ENCODE data around the gene OR4D9. TPM values are rescaled to one million over a fixed set of nuclear protein-coding genes. Genes with fewer than 3 reads are reported as not detected.

Gene OR4D9
- total RNA-seq, 1 donor = not detected

DNA sequence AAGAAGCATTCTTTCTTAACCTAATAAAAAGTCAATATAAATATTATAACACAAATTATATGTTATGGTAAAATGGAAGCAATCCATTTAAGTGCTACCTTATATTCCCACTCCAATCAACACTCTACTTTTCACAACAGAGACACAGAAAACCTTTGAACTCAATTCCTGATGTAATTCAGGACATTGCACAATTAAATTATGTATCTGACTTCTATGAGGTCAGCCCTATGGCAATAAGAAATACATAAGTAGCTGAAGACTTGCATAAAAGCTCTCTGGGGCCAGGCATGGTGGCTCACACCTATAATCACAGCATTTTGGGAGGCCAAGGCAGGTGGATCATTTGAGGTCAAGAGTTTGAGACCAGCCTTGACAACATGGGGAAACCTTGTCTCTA is 31.4 kb upstream of the OR4D9 start:
- no peaks in the 10 kb centered on the region for H4K20me1 ChIP-seq (ENCODE audit: insufficient read depth, low read length)
- no peak overlapping the region for H3K4me3 ChIP-seq (ENCODE audit: insufficient read depth, low read length)

GRCh38 chr11:59480359-59480758 is 31.0 kb upstream of the OR4D9 start:
- H3K27me3 ChIP-seq (ENCODE audit: insufficient read depth, low read length) = no peaks in the 10 kb centered on the region
- H3K27ac ChIP-seq (ENCODE audit: low read depth, low read length) = no peak overlapping the region
- no peaks in the 10 kb centered on the region for H3K36me3 ChIP-seq (ENCODE audit: insufficient read depth, low read length)
- H2AFZ ChIP-seq (ENCODE audit: low read length) = no peak overlapping the region
- DNase-seq (ENCODE audit: insufficient read length, low spot score, missing footprints) = no peak
- no peak for TF ChIP-seq CTCF (IDR thresholded peaks at IDR 0.05; ENCODE audit: extremely low read depth, low read depth, low read length)
- no peak overlapping the region for H3K4me2 ChIP-seq (ENCODE audit: insufficient read depth, low read length)
- no peaks in the 10 kb centered on the region for H3K79me2 ChIP-seq (ENCODE audit: insufficient read depth, low read length)
- no peaks in the 10 kb centered on the region for H3K9me3 ChIP-seq (ENCODE audit: low read depth, low read length)
- no peak overlapping the region for H3K4me3 ChIP-seq (ENCODE audit: insufficient read depth, low read length)
- H4K20me1 ChIP-seq (ENCODE audit: insufficient read depth, low read length) = no peaks in the 10 kb centered on the region
- no peaks in the 10 kb centered on the region for H3K4me1 ChIP-seq (ENCODE audit: insufficient read depth, low read length)

More for the DNA sequence above, 31.4 kb upstream of the OR4D9 start:
- H3K79me2 ChIP-seq (ENCODE audit: insufficient read depth, low read length) = no peaks in the 10 kb centered on the region
- H3K27me3 ChIP-seq (ENCODE audit: insufficient read depth, low read length) = no peaks in the 10 kb centered on the region
- H3K9me3 ChIP-seq (ENCODE audit: low read depth, low read length) = no peaks in the 10 kb centered on the region
- H3K4me2 ChIP-seq (ENCODE audit: insufficient read depth, low read length) = no peak overlapping the region
- no peaks in the 10 kb centered on the region for H3K4me1 ChIP-seq (ENCODE audit: insufficient read depth, low read length)
- H3K27ac ChIP-seq (ENCODE audit: low read depth, low read length) = no peak overlapping the region
- TF ChIP-seq CTCF (IDR thresholded peaks at IDR 0.05; ENCODE audit: extremely low read depth, low read depth, low read length) = no peak
- no peak overlapping the region for H2AFZ ChIP-seq (ENCODE audit: low read length)
- H3K36me3 ChIP-seq (ENCODE audit: insufficient read depth, low read length) = no peaks in the 10 kb centered on the region
- no peak for DNase-seq (ENCODE audit: insufficient read length, low spot score, missing footprints)

GRCh38 chr11:59501931-59502330 is 9.4 kb upstream of the OR4D9 start:
- TF ChIP-seq CTCF (IDR thresholded peaks at IDR 0.05; ENCODE audit: extremely low read depth, low read depth, low read length) = no peak
- Histone ChIP-seq H3K9me3 (ENCODE audit: low read depth, low read length) (no peaks in the 10 kb centered on the region), H3K79me2 (ENCODE audit: insufficient read depth, low read length) (no peaks in the 10 kb centered on the region), H3K36me3 (ENCODE audit: insufficient read depth, low read length) (no peaks in the 10 kb centered on the region), H4K20me1 (ENCODE audit: insufficient read depth, low read length) (no peaks in the 10 kb centered on the region), H3K4me3 (ENCODE audit: insufficient read depth, low read length) (no peak overlapping the region), H3K27ac (ENCODE audit: low read depth, low read length) (no peak overlapping the region), H3K4me2 (ENCODE audit: insufficient read depth, low read length) (no peak overlapping the region), H3K27me3 (ENCODE audit: insufficient read depth, low read length) (no peaks in the 10 kb centered on the region), H3K4me1 (ENCODE audit: insufficient read depth, low read length) (no peaks in the 10 kb centered on the region), H2AFZ (ENCODE audit: low read length) (no peak overlapping the region)
- no peak for DNase-seq (ENCODE audit: insufficient read length, low spot score, missing footprints)

DNA sequence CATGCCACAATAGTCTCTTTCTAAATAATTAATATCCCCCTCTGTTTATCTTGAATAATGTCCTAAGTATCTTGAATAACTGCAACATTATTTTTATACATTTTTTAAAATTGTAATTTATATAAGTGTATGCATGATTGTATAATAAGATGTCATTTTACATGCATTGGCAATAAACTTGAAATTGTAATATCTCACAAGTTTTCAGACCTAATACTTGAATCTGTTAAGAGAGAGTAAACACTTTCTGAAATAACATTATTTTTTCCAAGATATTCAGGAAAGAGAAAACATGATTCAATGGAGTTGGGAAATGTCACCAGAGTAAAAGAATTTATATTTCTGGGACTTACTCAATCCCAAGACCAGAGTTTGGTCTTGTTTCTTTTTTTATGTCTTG is 8.1 kb upstream of the OR4D9 start, which contains the start of gene OR4D11:
OR4D11 (plus strand) TSS at position 301 of the 400 bp plus-strand sequence; CDS start at position 301, 0 bp downstream.
- DNase-seq (ENCODE audit: insufficient read length, low spot score, missing footprints) = no peak
- H3K79me2 ChIP-seq (ENCODE audit: insufficient read depth, low read length) = no peaks in the 10 kb centered on the region
- no peaks in the 10 kb centered on the region for H3K27me3 ChIP-seq (ENCODE audit: insufficient read depth, low read length)
- H2AFZ ChIP-seq (ENCODE audit: low read length) = no peak within 1 kb of the TSS
- no peak within 1 kb of the TSS for H3K4me3 ChIP-seq (ENCODE audit: insufficient read depth, low read length)
- H3K27ac ChIP-seq (ENCODE audit: low read depth, low read length) = no peak within 1 kb of the TSS
- H3K4me1 ChIP-seq (ENCODE audit: insufficient read depth, low read length) = no peaks in the 10 kb centered on the region
- no peak within 1 kb of the TSS for H3K4me2 ChIP-seq (ENCODE audit: insufficient read depth, low read length)
- H4K20me1 ChIP-seq (ENCODE audit: insufficient read depth, low read length) = no peaks in the 10 kb centered on the region
- TF ChIP-seq CTCF (IDR thresholded peaks at IDR 0.05; ENCODE audit: extremely low read depth, low read depth, low read length) = no peak
- H3K9me3 ChIP-seq (ENCODE audit: low read depth, low read length) = no peaks in the 10 kb centered on the region
- no peaks in the 10 kb centered on the region for H3K36me3 ChIP-seq (ENCODE audit: insufficient read depth, low read length)
